Psoas muscle (tissue), 8 donors: ENCODE measurements around the gene TEX52. TPM values are rescaled to one million over a fixed set of nuclear protein-coding genes. Genes with fewer than 3 reads are reported as not detected.

Experiments
- ATAC-seq, 4 donors: fragments of 200-7000 bp; cut with Tn5 transposase; one replicate each; pipeline ENCODE4 v1.9.1; 2020; ENCODE audit warnings: moderate library complexity in 3 of 4, mild to moderate bottlenecking in 2 of 4
- DNase-seq, 2 donors: peaks; one replicate each; pipeline ENCODE4 v3.0.0-alpha.2; 2020
- H3K27ac ChIP-seq: fragments of 200-600 bp; one replicate; pipeline ENCODE4 v1.8.0; 2022
- H3K27me3 ChIP-seq, 3 donors: fragments of 200-600 bp in 1 of 3; one replicate each; pipeline versions ENCODE4 v1.6.1 to v1.8.0; 2013 to 2022; ENCODE audit warnings: low read length in 2 of 3, mild to moderate bottlenecking in 2 of 3, moderate library complexity in 1 of 3; ENCODE audit not compliant: insufficient read depth in 3 of 3
- H3K36me3 ChIP-seq, 2 donors: fragments of 200-600 bp in 1 of 2; one replicate each; pipeline versions ENCODE4 v1.6.1 to v1.8.0; 2013 to 2022; ENCODE audit warnings: low read depth in 1 of 2, mild to moderate bottlenecking in 1 of 2, moderate library complexity in 1 of 2; ENCODE audit not compliant: insufficient read depth in 1 of 2
- H3K4me1 ChIP-seq: fragments of 200-600 bp; one replicate; pipeline ENCODE4 v1.8.0; 2022
- H3K4me3 ChIP-seq: fragments of 200-600 bp; one replicate; pipeline ENCODE4 v1.8.0; 2022; ENCODE audit warnings: mild to moderate bottlenecking
- H3K9me3 ChIP-seq: fragments of 200-600 bp; one replicate; pipeline ENCODE4 v1.8.0; 2022
- WGBS, 3 donors: extraction: QIAGEN DNeasy Blood & Tissue Kit; methylation state at CpG; one replicate each; pipeline versions ENCODE4 v1.1.6 to v1.1.7; 2013; 5-methylcytosine and 5-hydroxymethylcytosine counted together
- intact Hi-C, 2 donors: fragments of 100-400 bp; cut with DNase I; formaldehyde crosslinking; loops; one replicate each; pipeline versions ENCODE4 v1.11.0 to v1.14.2; 2022
- polyA plus RNA-seq, 3 donors: library from polyadenylated mRNA; stranded (reverse); fragments of 200-250 nt; gene quantifications; one replicate each; pipeline ENCODE4 v1.2.3, GENCODE V29; 2013
- total RNA-seq, 4 donors: library from RNA; stranded (reverse); fragmentation: NEBNext Ultra II Directional in 2 of 4; extraction: Animal tissue kit (Norgen Biotek cat#: 25700) in 2 of 4; gene quantifications; one replicate each; pipeline versions ENCODE4 v1.2.1 to v1.2.4, GENCODE V29; 2021 to 2023
- TF ChIP-seq, protein P1 (sequence below): fragments of 200-600 bp; IDR thresholded peaks from one replicate; pipeline ENCODE4 v1.8.0; 2022; ENCODE audit warnings: antibody characterized with exemption
- donor health status: healthy with polysubstance abuse.
- donor health status: DM: no; HTN: no; CAD: no; lungs with moderate emphysema.
- donor health status: Bipolar disorder and iron deficiency.
- donor health status: healthy.
- donor health status: DM: yes; HTN: yes; CAD: no.
- donor health status: DM: no; HTN: no; CAD: no.
- donor health status: DM: no; HTN: no; CAD: no.
- donor health status: DM: yes; HTN: yes; CAD: no.

TEX52 gene
- total and polyA plus RNA-seq, 7 donors = not detected

DNA sequence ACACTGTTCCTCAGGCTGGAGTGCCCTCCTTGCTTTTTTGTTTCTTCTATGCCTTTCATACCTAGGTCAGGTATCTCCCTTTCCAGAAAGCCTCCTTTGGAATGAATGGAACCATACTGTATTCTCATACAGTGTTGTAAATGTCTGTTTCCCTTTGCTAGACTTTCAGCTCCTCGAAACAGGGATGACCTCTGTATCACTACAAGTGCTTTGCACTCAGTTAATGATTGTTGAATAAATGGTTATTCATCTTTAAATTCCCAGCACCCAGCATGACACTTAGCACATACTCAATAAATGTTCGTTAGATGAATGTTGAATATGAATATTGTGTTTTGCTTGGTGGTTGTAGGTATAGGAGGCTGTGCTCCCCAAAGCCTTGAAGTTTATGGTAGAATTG lies 28.0 kb upstream of the TEX52 start:
- Histone ChIP-seq H3K36me3 (no peaks in the 10 kb centered on the region), H3K4me3 (no peak overlapping the region), H3K9me3 (no peaks in the 10 kb centered on the region), H3K27ac (no peak overlapping the region), H3K4me1 (no peaks in the 10 kb centered on the region), H3K27me3 (no peaks in the 10 kb centered on the region)
- TF ChIP-seq, protein P1, sequence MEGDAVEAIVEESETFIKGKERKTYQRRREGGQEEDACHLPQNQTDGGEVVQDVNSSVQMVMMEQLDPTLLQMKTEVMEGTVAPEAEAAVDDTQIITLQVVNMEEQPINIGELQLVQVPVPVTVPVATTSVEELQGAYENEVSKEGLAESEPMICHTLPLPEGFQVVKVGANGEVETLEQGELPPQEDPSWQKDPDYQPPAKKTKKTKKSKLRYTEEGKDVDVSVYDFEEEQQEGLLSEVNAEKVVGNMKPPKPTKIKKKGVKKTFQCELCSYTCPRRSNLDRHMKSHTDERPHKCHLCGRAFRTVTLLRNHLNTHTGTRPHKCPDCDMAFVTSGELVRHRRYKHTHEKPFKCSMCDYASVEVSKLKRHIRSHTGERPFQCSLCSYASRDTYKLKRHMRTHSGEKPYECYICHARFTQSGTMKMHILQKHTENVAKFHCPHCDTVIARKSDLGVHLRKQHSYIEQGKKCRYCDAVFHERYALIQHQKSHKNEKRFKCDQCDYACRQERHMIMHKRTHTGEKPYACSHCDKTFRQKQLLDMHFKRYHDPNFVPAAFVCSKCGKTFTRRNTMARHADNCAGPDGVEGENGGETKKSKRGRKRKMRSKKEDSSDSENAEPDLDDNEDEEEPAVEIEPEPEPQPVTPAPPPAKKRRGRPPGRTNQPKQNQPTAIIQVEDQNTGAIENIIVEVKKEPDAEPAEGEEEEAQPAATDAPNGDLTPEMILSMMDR = no peak
- intact Hi-C loops = loop anchor here (2.0 to 5.0 kb wide), 5 partner anchors 57 to 158 kb away; no protein-coding TSS in a partner anchor
- DNase-seq (no peak), ATAC-seq (no peak)
- 88 to 92% (median 90%) methylated on average over 2 of the region's 2 CpGs for WGBS, 3 donors

DNA sequence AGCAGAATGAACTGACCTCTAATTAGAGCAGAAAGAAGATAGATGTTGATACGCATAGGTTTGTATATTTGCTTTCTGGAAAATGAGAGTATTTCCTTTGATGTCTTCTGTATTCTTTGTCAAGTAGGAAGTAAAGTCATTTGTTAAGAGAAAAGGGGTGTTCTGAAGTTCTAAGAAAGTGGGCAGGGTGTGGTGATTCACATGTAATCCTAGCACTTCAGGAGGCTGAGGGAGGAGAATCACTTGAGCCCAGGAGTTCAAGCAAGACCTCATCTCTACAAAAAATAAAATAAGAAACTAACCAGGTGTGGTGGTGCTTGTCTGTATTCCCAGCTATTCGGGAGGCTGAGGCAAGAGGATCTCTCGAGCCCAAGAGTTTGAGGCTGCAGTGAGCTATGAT lies 23.0 kb upstream of the TEX52 start:
- intact Hi-C loops = no loop called here
- ATAC-seq (no peak), DNase-seq (no peak)
- H3K4me3 ChIP-seq = no peak overlapping the region
- H3K27ac ChIP-seq = no peak overlapping the region
- peaks cover 0 to 2% of the 10 kb centered on the region in 2 donors for H3K36me3 ChIP-seq
- H3K27me3 ChIP-seq = no peaks in the 10 kb centered on the region
- WGBS, 3 donors = 97 to 99% (median 97%) methylated on average over 3 of the region's 3 CpGs
- peaks cover 11% of the 10 kb centered on the region for H3K4me1 ChIP-seq
- H3K9me3 ChIP-seq = no peaks in the 10 kb centered on the region
- TF ChIP-seq, protein P1 = no peak

DNA sequence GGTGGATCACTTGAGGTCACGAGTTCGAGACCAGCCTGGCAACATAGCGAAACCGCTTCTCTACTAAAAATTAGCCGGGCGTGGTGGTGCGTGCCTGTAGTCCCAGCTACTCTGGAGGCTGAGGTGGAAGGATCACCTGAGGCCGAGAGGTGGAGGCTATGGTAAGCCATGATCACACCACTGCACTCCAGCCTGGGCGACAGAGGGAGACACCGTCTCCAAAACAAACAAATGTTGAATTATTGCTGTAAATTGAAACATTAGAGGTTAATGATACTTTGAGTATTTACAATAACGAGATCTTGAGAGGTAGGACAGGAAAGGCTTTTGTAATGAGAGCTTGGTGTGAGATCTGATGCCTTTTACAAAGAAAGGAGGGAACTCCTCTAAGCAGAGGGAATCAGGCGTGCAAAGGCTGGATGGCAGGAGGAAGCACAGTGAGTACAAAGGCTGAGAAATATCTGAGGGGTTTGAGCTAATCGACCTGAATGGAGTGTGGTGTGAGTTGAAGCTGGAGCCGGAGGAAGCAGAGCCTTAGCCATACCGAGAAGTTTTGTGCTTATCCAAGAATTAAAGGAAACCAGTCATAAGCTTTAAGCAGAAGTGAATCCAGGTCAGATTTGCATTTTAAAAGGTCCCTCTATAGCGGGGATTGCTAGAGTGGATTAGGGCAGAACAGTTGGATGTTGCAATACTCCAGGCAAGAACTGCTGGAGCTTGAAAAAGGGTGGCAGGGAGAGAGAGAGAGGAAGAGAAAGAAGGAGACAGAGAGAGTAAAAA lies 21.3 kb upstream of the TEX52 start:
- no peak for DNase-seq
- Histone ChIP-seq H3K4me3 (peak overlapping the region; percentile 78), H3K27me3 (no peaks in the 10 kb centered on the region), H3K36me3 (peaks cover 0 to 2% of the 10 kb centered on the region in 2 donors), H3K9me3 (no peaks in the 10 kb centered on the region), H3K4me1 (peaks cover 11% of the 10 kb centered on the region), H3K27ac (peak overlapping the region; percentile 88)
- 61 to 64% (median 61%) methylated on average over 16 of the region's 16 CpGs for WGBS, 3 donors
- TF ChIP-seq, protein P1 = no peak
- intact Hi-C loops = no loop called here
- no peak for ATAC-seq

DNA sequence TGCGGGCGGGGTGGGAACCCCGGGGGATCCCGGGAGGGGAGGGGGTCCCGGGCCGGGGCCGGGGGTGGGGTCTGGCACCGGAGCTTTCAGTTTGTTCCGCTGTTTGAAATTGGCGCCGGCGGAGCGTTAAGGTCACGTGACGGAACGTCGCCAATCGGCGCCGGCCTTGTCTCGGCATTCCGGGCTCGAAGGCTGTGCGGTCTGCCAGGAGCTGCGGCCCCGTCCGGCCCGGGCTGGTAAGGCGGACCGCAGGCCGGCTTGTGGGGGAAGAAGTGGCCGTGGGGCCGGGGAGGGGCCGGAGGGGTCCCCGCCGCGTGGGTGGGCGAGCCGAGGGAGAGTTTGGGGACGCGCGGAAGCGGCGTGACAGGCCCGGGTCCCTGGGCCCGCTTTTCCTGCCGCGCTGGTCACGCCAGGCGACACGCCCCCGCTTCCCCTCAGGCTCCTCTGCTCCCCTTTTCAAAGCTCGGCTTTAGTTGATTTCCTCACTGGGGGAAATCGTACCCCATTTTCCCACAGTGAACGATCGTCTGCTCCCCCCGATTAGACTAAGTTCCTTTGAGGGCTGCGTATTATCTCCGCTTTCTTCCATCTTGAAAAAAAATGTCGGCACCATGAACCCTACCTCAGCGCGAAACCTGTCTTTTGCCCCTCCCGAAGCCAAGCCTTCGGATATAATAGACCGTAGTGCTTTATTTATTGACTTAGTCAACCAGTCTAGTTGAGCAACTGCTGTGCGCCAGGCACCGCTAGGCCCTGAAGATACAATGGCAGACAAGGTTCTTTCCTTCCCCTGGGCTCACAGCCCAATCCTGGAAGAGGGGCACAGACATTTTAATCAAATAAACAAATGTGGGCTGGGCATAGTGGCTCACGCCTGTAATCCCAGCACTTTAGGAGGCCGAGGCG lies 20.5 kb upstream of the TEX52 start, which contains the start of the genes FOXM1 and RHNO1:
FOXM1 (minus strand) TSS at position 128 of the 906 bp plus-strand sequence. CDS start 2,696 bp downstream, outside the sequence.
RHNO1 (plus strand) TSS at position 177 of the 906 bp plus-strand sequence. CDS start 8,144 bp downstream, outside the sequence.
- Histone ChIP-seq H3K27me3 (no peaks in the 10 kb centered on the region), H3K4me1 (peaks cover 11% of the 10 kb centered on the region), H3K9me3 (no peaks in the 10 kb centered on the region), H3K4me3 (peak within 1 kb of the TSS; percentile 78), H3K27ac (peak within 1 kb of the TSS; percentile 88), H3K36me3 (peaks cover 0 to 2% of the 10 kb centered on the region in 2 donors)
- peak; percentile 96 to 99 (median 97) for ATAC-seq
- WGBS, 3 donors = 2 to 6% (median 2%) methylated on average over 28 to 70 of the region's 70 CpGs
- peak; percentile 90 to 96 for DNase-seq
- TF ChIP-seq, protein P1 = peak; percentile 31
- intact Hi-C loops = no loop called here
